ENCODE data around the gene RUFY3.
"Not testable (repeated sequence)": the region's sequence is repeated elsewhere in the genome, so short reads cannot be mapped to it uniquely, and the experiment has no call there.

Gene RUFY3

GRCh38 chr4:70721747-70722146, at the start of gene RUFY3:
RUFY3 (plus strand) TSS chr4:70721964; CDS start chr4:70722574, 610 bp downstream.
- no peak for DNase-seq (ENCODE audit: low read depth)

DNA sequence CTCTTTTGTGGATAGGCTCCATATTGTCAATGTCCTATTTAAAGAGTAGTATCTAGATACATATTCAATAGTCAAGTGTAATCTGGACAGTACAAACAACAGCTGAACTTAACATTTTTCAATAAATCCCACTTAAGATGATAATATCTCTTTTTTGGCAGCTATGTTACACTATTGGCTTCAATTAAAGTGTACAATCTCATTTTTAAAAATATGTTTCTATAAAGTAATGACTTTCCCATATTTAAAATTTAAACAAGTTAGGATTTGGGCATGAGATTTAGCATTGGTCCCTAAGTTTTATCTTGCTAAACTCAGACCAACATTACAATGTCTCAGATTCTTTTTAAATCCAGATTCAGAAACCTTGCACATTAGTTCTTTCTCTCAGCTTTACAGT, 47.6 kb upstream of the RUFY3 start:
- DNase-seq (ENCODE audit: low read depth), result no peak

- no peak for DNase-seq (ENCODE audit: low read depth)
These were observed 47.0 kb upstream of the RUFY3 start for GRCh38 chr4:70674731-70675130.

- no peak for DNase-seq (ENCODE audit: low read depth)
These were observed 45.1 kb upstream of the RUFY3 start for GRCh38 chr4:70676554-70677090.

DNA sequence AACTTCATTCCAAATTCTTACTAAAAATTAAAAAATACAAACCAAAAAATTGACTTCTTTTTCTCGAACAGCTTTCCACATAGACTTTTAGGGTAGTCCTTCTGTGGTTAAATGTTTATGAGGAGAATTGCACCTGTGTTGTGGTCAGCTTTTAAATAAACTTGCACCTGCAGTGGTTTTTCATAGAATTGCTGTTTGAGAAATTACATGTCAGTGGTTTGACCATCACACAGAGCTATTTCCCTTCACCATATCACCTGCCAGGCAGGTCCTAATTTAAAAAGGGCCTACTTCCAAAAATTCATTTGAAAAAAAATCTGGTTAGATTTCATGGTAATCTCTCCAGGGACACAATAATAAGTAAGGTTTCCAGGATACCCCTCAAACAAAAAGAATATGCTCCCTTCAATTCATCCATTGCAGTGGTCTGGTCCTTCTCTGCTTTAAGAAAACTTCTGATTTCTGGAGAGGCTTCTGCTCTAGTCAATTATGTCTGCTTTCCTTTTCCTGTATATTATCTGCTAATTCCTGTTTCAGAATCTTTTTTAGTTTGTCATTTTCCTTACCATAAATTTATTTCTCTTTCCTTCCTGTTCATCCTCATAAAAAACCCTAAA, 43.3 kb upstream of the RUFY3 start:
- no peak for DNase-seq (ENCODE audit: low read depth)

DNA sequence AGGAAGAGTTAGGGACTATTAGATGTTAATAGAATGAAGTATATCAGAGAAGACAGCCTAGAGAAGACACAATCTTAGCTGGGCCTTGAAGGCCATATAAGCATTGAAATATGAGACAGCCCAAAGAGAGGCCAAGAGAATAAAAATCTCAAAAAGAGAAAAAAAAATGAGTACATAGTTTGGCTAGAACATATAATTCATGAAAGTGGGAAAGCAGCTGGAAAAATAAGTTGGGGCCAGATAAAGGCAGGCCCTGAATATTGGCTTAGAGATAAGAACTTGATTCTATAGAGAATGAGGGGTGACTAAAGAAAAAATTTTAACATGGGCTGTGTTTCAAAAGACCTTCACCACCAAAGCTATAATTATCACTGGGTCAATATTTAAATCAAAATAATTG, 40.8 kb upstream of the RUFY3 start:
- no peak for DNase-seq (ENCODE audit: low read depth)

DNA sequence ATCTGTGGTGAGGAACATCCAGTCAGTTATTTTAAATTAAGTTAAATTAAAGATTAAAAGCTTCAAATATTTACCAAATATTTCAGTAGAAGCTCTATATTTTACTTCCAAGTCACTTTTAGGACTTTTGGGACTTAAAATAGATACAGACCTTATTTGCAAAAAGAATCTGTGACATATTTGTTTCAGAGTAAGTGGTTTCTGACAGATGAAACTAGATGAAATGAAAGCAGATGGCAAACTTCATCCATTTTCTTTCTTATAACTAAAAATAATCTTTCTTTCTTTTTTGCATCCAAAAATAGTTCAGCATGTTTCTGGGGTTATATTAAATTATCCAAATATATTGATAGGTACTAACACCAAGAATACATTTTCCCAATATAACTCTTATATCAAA, 40.1 kb upstream of the RUFY3 start:
- DNase-seq (ENCODE audit: low read depth), result no peak

DNA sequence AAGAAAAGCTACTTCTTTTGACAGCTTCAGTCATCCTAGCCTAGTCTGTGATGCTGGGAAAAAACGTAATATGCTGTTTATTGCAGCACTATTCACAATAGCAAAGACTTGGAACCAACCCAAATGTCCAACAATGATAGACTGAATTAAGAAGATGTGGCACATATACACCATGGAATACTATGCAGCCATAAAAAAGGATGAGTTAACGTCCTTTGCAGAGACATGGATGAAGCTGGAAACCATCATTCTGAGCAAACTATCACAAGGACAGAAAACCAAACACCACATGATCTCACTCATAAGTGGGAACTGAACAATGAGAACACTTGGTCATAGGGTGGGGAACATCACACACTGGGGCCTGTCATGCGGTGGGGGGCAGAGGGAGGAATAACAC, 39.6 kb upstream of the RUFY3 start:
- not testable (repeated sequence) for DNase-seq (ENCODE audit: low read depth)

DNA sequence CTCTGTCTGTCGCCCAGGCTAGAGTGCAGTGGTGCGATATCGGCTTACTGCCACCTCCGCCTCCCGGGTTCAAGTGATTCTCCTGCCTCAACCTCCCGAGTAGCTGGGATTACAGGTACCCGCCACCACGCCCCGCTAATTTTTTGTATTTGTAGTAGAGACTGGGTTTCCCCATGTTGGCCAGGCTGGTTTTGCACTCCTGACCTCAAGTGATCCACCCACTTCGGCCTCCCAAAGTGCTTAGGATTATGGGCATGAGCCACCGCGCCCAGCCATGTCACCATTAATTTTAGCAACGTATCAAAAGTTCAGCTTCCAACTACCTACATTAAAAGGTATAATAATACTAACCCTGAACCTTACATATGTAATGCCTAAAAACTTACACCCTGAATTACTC, 34.4 kb upstream of the RUFY3 start:
- no peak for DNase-seq (ENCODE audit: low read depth)

DNA sequence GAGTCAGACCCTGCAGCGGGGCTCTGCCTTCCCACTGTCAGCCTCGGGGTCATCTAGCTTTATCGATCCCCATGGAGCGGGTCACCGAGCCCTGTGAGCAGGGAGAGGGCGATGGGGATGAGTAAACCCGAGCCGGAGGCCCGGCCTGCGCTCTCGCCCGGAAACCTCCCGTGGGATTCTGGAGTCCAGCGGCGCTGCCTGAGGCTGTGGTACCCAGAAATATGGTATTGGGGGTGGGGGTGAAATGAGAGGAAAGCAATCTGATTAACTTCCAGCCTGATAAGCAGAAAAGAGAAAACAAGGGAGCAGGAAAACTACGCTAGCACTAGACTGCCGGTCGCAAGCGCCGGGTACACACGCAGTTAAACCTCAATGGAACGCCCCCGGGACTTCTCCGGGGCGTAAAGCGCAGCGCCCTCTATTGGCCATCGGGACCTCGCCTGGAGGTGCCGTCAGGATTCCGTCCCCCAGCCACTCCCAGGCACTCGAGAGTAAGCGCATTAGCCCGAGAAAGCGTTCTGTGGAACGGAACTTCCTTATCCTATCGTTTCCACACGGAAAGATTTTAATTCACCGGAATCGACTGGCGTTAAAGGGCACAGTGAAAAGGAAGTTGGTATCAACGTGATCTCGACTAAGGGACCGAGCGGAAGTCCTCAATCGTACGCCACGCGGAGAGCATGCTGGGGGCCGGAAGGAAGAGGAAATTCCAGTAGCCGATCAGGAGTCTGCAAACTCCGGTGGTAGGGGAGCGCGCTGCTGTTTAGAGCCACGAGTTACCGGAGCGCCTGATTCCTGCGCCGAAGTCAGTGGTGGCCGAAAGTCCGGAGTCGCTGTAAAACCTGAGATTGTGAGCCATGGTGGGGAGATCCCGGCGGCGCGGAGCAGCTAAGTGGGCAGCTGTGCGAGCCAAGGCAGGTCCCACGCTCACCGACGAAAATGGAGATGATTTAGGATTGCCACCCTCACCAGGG, 33.7 kb upstream of the RUFY3 start, which contains the start of gene UTP3:
UTP3 (plus strand) TSS at position 712 of the 974 bp plus-strand sequence; CDS start at position 858, 146 bp downstream.
- peak; percentile 89 for DNase-seq (ENCODE audit: low read depth)

DNA sequence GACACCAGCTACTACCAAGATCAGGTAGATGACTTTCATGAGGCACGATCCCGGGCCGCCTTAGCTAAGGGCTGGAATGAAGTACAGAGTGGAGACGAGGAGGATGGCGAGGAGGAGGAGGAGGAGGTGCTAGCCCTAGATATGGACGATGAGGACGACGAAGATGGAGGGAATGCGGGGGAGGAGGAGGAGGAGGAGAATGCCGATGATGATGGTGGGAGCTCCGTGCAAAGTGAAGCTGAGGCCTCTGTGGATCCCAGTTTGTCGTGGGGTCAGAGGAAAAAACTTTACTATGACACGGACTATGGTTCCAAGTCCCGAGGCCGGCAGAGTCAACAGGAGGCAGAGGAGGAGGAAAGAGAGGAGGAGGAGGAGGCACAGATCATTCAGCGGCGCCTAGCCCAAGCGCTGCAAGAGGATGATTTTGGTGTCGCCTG, 33.0 kb upstream of the RUFY3 start:
- DNase-seq (ENCODE audit: low read depth), result no peak

- no peak for DNase-seq (ENCODE audit: low read depth)
These were observed 30.1 kb upstream of the RUFY3 start for GRCh38 chr4:70691661-70692060.

DNA sequence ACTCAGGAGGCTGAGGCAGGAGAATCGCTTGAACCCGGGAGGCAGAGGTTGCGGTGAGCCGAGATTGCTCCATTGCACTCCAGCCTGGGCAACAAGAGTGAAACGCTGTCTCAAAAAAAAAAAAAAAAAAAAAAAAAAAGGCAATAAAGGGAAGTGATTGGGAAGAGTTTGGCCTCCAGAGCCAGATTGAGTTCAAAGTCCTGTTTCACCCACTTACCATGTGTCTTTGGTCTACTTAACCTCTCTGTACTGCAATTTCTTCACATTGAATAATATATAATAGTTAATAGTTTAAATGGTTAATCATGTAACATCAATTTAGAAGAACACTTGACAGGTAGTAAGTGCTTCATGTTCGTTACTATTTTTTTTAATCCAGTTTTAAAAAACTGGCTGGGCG, 27.1 kb upstream of the RUFY3 start:
- not testable (repeated sequence) for DNase-seq (ENCODE audit: low read depth)

DNA sequence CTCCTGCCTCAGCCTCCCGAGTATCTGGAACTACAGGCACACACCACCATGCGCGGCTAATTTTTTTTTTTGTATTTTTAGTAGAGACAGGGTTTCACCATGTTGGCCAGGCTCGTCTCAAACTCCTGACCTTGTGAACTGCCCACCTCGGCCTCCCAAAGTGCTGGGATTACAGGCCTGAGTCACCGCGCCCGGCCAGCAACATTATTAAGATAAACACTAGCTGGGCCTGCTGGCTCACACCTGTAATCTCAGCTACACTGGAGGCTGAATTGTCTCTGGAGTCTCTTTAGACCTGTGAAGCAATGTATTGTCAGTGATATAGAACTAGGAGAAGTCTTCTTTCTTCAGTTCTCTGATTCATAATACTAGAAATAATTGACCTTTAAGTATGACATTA, 23.3 kb upstream of the RUFY3 start:
- not testable (repeated sequence) for DNase-seq (ENCODE audit: low read depth)

GRCh38 chr4:70700712-70701111, 21.1 kb upstream of the RUFY3 start:
- no peak for DNase-seq (ENCODE audit: low read depth)

- DNase-seq (ENCODE audit: low read depth), result no peak
These were observed 20.5 kb upstream of the RUFY3 start for GRCh38 chr4:70701271-70701670.

DNA sequence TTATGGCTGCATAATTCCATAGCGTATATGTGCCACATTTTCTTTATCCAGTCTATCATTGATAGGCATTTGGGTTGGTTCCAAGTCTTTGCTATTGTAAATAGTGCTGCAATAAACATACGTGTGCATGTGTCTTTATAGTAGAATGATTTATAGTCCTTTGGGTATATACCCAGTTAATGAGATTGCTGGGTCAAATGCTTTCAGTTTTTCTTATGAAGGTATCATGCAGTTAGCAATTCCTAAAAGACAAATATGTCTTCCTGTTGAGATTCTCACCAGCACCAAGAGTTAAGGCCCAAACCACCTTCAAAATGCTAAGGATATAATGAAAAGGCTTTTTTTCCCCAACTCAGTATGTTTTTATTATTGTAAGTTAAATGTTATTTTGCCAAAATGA, 19.2 kb upstream of the RUFY3 start:
- not testable (repeated sequence) for DNase-seq (ENCODE audit: low read depth)

- no peak for DNase-seq (ENCODE audit: low read depth)
These were observed 18.0 kb upstream of the RUFY3 start for GRCh38 chr4:70703619-70704214.

DNA sequence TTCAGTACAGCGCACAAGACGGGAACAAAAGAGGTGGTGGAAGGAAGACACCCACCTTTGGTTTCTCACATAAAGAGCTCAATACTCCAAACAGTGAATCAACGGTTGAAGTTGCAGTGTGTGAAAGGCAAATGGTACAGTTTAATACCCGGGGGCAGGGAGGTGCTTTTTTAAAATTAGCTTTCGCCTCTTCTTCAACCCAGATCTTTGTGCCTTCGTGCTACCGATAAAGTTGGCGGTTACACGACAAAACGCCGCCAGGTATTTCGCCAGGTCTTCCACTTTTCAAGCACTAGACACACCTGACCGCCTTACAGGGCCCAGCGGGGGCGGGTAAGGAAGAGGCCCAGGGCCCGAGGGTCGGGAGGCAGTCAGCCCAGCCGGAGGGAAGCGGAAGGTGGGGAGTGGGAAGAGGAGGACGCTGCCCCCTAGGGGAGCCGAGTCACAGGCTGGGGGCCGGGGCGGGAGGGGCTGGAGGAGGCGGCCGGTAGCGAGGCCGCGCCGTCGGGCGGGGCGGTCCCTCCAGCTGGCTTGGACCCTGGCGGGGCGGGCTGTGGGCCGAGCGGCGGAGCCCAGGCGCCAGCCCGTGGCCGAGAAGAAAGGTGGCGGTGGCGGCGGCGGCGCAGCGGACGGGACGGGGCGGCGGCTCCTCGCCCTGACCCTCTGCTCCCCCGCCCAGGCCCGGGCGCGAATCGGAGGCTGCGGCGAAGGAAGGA, 17.4 kb upstream of the RUFY3 start:
- DNase-seq (ENCODE audit: low read depth), result peak; percentile 58

GRCh38 chr4:70704931-70705182, 16.9 kb upstream of the RUFY3 start:
- no peak for DNase-seq (ENCODE audit: low read depth)

- peak; percentile 67 for DNase-seq (ENCODE audit: low read depth)
These were observed 16.4 kb upstream of the RUFY3 start for GRCh38 chr4:70705183-70706043.
